Measurements from ENCODE around the gene TM4SF20.
"Not testable (repeated sequence)": the region's sequence is repeated elsewhere in the genome, so short reads cannot be mapped to it uniquely, and the experiment has no call there.

TM4SF20 gene

DNA sequence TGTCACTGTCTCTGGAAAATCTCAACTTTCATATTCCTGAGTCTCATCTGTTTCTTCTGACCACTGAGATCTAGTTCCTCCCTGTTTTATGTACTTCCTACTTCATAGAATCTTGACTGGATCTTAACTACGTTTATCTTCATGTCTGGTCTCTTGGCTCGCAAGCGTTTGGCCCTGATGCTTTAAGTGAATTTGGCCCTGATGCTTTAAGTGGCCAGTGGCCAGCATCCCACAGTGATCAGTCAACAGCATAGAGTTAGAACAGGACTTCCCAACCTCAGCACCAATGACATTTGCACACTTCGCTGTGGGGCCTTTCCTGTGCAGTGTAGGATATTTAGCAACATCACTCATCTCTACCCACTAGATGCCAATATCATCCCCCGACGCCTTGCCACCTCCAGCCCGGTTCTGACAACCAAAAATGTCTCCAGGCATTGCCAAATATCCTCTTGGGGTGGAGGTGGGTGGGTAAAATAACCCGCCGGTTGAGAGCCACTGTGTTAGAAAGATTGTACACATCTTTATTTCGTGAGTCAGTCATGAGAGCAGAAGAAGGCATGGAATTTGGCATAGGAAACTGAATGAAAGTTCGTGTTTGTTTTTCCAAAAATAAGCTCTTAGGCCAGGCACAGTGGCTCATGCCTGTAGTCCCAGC lies 12.2 kb downstream of the TM4SF20 start:
- no peak for DNase-seq

DNA sequence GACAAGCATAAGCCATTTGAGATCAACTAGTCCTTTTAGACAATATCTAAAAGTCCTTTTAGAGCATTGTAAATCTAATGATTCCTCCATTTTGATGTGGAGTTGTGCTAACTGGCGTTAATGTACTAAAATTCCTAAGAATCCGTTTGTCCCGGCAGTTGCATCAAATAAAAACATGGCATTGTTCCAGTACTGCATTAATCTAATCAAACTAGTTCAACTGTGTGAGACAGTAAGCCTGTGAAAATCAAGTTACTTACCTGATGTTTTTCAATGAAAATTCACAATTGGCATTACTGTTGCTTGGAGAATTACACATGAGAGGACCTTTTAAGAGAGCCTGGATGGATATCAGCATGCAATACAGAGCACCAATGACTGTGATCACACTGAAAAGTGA lies 13.3 kb downstream of the TM4SF20 start:
- DNase-seq = no peak

DNA sequence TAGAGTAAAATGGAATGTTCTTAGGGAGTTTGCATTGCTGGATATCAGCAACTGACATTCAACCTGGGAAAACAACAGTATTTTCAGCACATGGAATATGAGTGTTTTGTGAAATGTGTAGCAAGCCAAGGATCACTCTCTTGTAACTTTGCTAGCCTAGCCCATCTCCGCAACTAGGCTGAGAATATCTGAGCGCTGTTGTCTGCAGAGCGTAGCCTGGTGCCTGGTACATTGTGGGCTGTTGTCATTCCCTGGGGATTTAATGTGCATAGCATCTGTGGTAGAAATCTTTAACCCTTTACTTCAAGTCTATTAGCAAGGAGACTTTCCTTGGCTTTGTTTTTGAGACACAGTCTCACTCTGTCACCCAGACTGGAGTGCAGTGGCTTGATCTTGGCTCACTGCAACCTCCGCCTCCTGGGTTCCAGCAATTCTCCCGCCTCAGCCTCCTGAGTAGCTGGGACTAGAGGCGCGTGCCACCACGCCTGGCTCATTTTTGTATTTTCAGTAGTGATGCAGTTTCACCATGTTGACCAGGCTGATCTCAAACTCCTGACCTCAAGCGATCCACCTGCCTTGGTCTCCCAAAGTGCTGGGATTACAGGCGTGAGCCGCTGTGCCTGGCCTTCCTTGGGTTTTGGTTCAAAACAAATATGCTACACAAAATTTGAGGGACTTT lies 14.4 kb downstream of the TM4SF20 start:
- not testable (repeated sequence) for DNase-seq

DNA sequence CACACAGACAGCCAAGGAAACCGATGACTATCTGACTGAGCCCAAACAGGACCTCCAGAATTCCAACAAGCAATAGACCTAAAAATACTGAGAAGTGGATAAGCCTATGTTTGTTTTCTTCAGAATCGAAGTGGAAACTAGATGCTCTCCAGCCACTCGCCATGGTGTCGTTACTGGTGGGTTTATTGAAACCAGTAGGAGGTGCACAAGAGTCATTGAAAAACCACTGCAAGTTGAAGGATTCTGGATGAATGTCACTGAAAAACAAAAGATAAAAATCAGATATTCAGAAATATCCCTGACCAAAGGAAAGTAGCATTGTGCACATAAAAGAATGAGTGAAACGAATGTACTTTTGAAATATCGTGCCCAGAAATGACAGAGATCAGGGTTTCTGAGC lies 15.3 kb downstream of the TM4SF20 start:
- DNase-seq = peak; percentile 24

DNA sequence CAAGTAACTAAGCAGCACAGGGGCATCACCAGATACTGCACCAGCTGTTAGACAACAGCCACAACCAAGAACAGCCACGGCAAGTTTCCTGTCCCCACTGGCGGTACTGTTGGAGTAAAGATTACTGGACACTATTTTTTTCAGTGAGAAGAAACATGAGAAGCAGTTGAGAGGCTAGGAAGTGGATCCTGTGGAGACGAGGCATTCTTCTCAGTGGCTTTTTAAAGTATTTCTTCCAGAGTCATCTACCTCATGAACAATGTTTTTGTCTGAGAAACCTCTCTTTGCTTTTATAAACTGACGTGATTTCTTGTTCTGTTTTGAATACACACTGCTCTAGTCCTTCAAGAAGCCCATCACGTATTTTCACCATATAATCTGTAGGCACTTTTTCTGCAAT lies 18.8 kb downstream of the TM4SF20 start:
- DNase-seq = no peak

DNA sequence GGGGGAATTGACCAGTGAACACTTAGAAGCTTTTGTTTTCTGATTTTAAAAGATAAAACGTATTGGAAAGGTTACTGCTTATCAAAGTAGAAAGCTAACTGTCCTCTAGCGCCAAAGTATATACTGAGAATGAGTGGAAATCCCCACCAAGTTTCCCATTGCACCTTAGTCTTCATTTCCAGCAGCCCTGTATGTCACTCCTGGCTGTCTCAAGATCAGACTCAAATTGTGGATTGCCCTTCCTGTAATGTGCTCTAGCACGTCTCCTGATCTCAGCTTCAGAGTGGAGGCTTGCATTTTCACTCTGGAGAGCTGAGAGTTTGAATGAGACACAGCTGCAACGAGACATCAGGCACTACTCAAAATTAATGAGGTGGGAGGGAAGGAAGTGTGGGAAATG lies 27.5 kb downstream of the TM4SF20 start:
- no peak for DNase-seq

DNA sequence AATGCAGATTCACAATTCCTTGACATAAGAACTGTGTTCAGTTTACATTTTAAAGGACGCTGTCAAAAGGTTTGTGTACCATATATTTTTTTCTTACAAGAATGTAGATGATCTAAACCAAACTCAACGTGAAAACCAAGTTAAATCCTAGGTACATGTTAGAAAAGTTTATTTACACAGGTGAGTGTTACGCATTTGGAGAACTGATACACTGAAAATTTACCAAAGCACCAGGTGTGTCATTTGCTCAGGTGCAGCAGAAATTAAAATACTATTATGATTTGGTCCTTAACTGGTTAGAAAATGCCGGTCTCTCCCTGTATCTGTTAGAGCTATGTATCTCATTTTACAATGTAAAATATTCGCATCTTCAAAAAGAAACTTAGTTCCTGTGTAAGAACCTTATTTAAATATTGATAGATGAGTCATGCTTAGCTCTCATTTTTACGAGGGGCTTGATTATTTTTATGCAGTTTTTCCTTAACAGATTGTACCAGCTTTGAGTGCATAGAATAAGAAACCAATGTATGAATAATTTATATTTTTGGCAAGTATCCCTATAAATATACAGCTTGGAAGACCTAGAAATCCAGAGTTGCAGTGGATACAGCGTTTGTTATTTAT lies 29.0 kb downstream of the TM4SF20 start:
- DNase-seq = no peak

DNA sequence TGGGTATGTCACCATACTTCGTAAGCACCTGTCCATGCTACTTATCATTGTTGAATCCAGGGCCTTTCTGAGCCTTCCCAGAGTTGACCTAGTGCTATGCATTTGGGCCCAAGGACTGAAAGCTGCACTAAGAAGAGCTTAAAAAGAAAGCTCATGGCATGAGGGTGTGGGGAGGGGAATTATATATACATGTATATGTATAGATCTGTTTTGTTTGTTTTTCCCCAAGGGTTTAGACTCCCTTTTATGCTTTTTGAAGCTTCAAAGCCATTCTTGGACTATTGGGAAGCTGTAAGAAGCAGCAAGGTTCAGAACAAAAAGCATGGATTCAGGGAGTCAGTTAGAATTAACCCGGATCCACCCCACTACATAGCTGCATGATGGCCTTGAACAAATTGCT lies 30.8 kb downstream of the TM4SF20 start:
- DNase-seq = no peak

DNA sequence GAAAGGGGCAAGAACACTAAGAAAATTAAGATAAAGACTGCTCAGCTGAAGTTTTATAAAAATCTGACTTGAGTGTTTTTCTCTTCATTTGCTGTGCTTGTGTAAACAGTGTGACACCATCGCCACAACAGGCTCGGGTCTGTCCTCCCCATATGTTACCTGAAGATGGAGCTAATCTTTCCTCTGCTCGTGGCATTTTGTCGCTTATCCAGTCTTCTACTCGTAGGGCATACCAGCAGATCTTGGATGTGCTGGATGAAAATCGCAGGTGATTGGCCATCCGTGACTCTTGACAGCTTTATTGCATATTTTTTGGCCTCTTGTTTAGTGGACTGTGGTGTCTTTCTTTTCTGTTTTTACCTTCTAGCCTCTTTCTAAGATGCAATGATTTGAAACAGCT lies 32.0 kb downstream of the TM4SF20 start:
- no peak for DNase-seq

DNA sequence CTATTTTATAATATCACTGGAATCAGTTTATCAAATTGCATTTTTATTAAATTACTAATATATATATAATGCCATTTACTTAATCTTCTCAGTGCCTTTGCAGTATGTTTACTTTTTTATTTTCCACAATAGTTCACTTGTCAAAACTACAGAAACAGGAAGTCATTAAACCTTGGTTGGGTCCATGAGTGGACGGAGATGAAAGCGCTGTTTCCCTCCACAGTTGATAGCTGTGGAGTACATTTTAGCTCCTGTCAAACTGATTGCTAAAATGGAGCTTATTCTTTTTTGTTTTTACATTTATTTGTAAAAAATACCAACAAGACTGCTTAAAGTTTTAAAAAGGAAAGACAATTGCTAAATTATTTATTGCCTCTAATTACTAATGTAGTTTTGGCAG lies 34.9 kb downstream of the TM4SF20 start:
- no peak for DNase-seq

DNA sequence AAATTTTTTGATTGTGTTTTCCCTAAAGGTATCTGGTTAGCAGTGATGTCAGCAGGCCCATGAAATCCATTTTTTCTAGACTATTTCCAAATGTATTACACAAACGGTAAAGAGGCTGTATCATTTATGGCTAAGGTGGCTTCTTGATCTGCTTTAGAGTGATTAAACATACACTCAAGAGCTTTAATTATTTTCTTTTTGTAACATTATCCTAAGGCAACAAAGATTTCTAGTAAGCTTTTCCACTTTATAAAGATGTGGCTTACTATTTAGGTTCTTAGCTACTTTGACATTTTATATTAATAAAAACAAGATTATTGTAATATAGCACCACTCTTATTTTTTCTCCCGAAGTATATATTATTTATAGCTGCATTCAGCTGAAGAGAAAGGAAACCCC lies 37.6 kb downstream of the TM4SF20 start:
- no peak for DNase-seq

DNA sequence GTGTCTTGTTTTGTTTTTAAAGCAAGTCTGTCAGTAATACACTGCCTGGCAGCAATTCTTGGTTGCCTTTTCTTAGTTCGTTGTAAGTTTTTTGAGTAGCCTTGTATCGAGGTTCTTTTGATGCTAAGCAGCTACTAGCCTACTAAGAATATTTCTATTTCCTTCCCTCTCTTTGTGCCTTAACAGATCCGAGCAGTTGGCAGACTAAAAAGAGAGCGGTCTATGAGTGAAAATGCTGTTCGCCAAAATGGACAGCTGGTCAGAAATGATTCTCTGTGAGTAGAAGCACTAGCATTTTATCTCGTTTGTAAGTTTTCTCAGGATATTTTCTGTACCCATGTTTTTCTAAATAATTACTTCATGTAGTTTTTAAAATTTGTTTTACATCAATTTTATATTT lies 39.0 kb downstream of the TM4SF20 start:
- no peak for DNase-seq

DNA sequence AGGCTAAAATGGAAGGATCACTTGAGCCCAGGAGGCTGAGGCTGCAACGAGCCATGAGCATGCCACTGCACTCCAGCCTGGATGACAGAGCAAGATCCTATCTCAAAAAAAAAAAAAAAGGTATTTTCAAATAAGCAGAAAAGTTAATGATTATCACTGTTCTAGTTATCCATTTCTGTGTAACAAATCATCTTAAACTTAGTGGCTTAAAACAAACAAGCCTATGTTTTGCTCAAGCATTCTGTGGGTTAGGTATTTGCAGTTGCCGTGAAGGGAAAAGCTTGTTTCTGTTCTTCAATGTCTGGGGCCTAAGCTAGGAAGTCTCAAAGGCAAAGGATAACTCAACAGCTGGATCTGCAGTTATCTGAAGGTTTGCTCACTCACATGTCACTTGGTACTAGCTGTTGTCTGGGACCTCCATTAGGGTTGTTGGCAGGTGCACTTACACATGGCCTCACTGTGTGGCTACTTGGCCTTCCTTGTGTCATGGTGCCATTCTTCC lies 40.0 kb downstream of the TM4SF20 start:
- no peak for DNase-seq

DNA sequence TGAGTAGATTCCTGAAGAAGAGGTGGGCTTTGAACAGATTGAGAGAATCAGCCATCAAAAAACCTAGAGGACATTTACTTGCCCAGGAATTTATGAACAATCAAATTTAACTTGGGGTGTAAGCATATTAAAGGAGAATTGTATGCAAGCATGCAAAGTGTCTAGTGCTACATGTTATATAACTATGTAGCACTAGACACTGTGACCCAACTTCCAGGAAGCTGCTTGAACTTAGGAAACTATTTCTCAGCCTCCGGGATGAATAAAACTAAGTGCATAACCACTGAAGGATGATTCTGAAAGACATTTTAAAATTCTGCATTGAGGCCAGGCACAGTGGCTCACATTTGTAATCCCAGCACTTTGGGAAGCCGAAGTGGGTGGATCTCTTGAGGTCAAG lies 41.7 kb downstream of the TM4SF20 start:
- DNase-seq = no peak

DNA sequence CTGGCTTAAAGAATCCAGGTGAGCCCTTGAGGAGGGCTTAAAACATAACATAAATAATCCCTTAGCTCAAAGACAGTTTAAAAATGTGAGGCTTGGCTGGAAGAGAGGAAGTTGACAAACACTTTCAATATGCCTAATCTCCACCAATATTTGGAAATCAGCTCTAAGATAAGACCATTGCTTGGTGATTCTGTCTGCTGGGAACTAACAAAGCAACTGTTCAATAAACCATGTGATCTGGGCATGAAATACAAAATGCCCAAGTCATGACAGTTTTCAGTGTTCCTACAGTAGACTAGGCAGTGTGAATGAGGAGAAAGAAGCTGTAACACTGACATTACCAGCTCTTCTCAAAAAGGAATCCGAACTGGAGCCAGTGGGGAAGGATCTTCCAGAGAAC lies 43.4 kb downstream of the TM4SF20 start:
- no peak for DNase-seq

DNA sequence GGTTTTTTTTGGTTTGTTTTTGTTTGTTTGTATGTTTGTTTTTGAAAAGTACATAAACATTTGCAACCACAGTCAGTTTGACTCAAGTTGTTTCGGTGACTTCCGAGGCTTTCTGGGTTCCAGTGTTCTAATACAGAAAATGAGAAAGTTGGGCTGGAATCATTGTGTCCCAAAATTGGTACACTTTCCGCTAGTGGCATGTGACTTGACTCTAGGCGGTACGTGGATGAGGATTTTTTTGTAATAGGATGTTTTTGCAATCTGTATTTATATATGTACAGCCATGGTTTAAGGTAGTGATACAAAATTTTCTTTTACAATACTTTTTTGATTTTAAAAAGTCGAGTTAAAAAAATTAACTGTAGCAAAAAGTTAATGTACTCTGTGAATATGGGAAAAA lies 52.3 kb downstream of the TM4SF20 start:
- DNase-seq = no peak

DNA sequence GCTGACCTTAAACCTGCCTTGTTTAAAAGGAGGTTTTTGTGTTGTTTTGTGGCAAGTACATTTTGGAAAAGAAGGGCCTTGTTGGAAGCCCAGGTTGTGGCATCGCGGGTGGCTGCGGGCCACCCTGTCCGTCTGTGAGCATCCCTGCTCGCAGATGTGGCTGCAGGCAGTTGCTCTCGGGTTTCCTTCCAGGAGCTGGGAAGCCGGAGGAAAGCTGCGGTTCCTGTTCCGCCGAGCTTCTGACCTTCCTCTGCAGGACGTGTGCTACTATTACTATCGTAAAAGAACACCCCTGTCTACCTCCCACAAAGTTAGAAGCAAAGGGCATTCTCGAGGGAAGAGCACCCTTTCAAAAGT lies 53.3 kb downstream of the TM4SF20 start:
- DNase-seq = no peak

DNA sequence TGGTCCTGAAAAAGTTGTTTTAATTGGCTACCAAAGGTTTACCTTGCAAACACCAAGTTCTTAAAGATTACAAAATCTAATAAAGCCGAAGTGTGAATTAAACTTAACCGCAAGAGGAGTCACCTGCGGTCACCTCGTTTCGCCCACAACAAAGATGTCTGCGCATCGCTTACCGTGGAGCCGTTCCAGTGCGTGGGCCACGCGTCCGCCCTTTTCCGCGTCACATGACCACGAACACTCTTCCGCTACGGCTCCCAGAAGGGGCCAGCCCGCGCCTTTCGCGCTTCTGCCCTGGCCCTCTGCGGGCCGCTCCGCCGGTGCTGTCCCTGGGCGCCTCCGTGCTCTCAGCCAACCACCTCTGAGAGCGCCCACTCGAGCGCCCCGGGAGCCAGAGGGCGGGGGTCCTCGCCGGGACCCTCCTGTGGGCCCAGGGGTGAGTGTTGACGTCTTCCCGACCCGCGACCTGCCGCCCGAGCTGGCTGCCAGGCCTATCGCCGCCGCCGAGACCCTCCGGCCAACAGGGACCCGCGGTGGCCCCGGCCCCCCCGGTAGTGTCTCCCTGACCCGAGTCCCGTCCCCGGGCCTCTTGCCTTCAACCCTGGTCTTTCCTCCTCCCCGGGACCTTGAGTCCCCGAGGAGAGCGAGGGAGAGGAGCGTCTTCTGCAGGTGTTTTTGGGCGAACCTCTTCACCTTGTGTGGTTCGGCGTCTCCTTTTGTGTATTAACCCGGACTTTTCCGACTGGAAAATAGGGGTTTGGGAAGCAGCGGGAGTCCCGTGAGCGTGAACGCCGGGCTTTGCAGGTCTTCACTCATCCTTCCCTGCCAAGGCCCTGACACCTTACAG lies 53.9 kb downstream of the TM4SF20 start, which contains the start of gene MFF:
TSS of gene MFF (plus strand) at position 257 of the 844 bp plus-strand sequence. CDS start 5,415 bp downstream, outside the sequence.
- peak; percentile 95 for DNase-seq

DNA sequence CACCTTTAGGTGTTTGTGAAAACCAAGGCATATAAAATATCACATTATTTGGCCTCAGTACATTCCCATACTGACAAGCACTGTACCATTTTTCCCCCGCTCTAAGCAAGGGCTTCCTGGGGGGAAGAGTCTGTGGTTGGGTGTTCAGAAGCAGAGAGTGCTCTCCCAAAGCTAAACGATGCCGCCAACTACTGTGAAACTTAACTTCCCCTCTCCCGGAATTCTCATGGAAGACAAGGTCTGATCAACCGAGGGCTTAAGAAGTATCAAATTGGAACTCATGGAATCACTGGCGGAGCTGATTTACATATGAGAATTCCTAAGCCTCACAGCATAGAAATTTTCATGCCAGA lies 54.5 kb downstream of the TM4SF20 start:
- DNase-seq = no peak

DNA sequence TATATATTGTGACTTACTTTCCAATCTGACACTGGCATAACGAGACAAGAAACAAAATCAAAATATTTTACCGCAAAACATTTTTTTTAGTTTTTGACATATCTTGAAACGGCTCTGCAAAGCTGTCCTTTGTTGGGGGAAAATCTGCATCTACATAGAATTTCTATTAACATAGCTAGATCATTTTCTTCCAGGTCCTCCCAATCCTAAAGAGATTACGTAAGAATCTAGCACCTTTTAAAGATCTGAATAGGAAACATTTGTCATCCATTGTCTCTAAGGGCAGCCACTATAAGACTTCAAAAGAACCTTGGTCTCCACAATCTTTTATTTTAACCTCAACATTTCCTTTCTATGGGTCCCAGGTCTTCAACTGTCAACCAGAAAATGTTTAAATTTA lies 55.3 kb downstream of the TM4SF20 start:
- DNase-seq = no peak

DNA sequence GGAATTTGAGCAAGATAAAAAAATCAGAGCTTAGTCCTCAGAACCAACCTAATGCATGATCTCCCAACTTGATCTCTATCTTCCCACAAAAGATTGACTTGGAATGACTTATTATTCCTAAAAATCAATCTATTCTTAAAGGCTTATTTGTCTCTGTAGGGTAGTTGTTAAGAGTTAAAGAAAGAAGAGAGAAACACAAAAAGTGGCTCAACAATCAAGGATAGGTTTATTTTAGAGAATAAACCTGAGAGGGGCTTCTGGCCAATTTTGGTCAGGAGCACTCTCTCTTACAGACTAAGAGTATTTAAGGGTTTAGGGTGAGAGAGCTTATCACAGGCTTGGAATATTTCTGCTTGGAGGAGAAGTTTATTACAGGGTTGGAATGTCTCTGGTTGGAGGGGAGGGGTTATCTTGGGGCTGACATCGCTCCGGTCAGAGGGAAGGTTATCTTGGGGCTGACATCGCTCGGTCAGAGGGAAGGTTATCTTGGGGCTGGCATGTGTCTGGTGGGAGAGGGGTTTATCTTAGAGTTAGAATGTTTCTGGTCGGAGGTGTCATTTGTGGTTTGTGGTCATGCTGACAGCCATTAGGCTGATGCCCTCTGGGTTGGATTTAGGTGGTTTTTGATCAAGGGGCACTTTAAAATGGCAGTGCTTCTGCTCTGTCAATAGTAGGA lies 56.4 kb downstream of the TM4SF20 start:
- no peak for DNase-seq

DNA sequence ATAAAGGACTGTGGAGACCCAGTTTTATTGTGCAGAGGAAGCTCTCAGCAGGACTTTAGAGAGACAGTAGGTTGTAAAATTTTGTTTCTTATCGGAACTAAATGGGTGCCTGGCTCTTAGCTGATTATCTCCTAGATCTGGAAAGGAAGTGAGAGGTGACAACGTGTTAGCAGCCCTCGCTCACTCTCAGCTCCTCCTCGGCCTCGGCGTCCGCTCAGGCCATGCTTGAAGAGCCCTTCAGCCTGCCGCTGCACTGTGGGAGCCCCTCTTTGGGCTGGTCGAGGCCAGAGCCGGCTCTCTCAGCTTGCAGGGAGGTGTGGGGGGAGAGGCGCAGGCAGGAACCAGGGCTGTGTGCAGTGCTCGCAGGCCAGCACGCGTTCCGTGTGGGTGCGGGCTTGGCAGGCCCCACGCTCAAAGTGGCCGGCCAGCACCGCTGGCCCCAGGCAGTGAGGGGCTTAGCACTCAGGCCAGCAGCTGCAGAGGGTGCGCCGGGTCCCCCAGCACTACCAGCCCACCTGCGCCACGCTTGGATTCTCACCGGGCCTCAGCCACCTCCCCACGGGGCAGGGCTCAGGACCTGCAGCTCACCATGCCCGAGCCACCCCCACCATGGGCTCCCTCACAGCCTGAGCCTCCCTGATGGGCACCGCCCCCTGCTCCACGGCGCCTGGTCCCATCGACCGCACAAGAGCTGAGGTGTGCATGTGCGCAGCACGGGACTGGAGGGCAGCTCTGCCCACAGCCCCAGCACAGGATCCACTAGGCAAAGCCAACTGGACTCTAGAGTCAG lies 58.6 kb downstream of the TM4SF20 start:
- no peak for DNase-seq
